ENCODE data around the gene PHKB. TPM values are rescaled to one million over a fixed set of nuclear protein-coding genes. Genes with fewer than 3 reads are reported as not detected.

Gene PHKB
- total and polyA plus RNA-seq, 2 donors (not counting 1 experiment from before 2014, with no cell fraction given) = 50.4 to 223 TPM

DNA sequence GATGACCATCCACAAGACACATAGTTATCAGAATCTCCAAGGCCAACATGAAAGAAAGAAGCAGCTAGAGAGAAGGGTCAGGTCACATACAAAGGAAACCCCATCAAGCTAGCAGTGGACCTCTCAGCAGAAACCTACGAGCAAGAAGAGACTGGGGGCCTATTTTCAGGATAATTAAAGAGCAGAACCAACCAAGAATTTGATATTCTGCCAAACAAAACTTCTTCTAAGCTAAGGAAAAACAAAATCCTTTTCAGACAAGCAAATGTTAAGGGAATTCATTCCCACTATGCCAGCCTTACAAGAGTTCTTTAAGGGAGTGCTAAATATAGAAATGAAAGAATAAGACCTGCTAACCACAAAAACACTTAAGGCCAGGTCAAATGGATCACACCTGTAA is 48.1 kb upstream of the PHKB start:
- DNase-seq (no peak), ATAC-seq (ENCODE audit: low read depth) (no peak)
- H3K27ac Mint-ChIP-seq = no peak overlapping the region
- Histone ChIP-seq H3K9me3 (ENCODE audit: control extremely low read depth in 1 of 3, control insufficient read depth in 2 of 3, insufficient read depth in 1 of 3, low read length in 2 of 3) (peaks cover 0 to 4% (median 0%) of the 10 kb centered on the region in 3 donors), H3K36me3 (replicated peaks in 1 of 2; ENCODE audit: control extremely low read depth in 1 of 2, control insufficient read depth in 1 of 2, extremely low read depth in 1 of 2, insufficient read depth in 2 of 2, low read length in 1 of 2) (peaks cover 0 to 12% of the 10 kb centered on the region in 2 experiments), H2AFZ (ENCODE audit: insufficient read depth, low read depth, low read length, poor library complexity, severe bottlenecking) (no peak overlapping the region), H3K9ac (ENCODE audit: low read length) (no peak overlapping the region), H3K27me3 (replicated peaks in 1 of 4; ENCODE audit: control extremely low read depth in 1 of 4, control insufficient read depth in 3 of 4, insufficient read depth in 4 of 4, low read length in 3 of 4) (no peaks in the 10 kb centered on the region), H3K4me1 (ENCODE audit: control insufficient read depth in 2 of 2, insufficient read depth in 2 of 2, low read length in 2 of 2) (no peaks in the 10 kb centered on the region), H3K4me2 (replicated peaks; ENCODE audit: low read depth, low read length, poor library complexity, severe bottlenecking) (no peak overlapping the region), H3K79me2 (ENCODE audit: control insufficient read depth, insufficient read depth, low read length) (no peaks in the 10 kb centered on the region), H4K20me1 (ENCODE audit: control insufficient read depth, insufficient read depth, low read length, poor library complexity, severe bottlenecking) (no peaks in the 10 kb centered on the region), H3K27ac (ENCODE audit: low read length in 2 of 2) (no peak overlapping the region), H3K4me3 (ENCODE audit: control extremely low read depth in 1 of 5, extremely low read depth in 1 of 5, insufficient read depth in 1 of 5, low read depth in 2 of 5, low read length in 4 of 5) (no peak overlapping the region)
- H3K9me3 Mint-ChIP-seq (ENCODE audit: insufficient read depth) = no peaks in the 10 kb centered on the region
- intact Hi-C loops (cut with micrococcal nuclease) = no loop called here
- 100% methylated on average over 1 of the region's 1 CpG for WGBS (ENCODE audit: insufficient coverage)
- H3K4me3 Mint-ChIP-seq = no peak overlapping the region
- H3K4me1 Mint-ChIP-seq = no peaks in the 10 kb centered on the region
- TF ChIP-seq CTCF (IDR thresholded peaks at IDR 0.05) = no peak
- TF ChIP-seq EZH2 (IDR thresholded peaks at IDR 0.05; ENCODE audit: borderline replicate concordance, insufficient read depth, low read depth, low read length, poor library complexity, severe bottlenecking) = no peak
- POLR2A ChIA-PET = no interaction called here
- no peaks in the 10 kb centered on the region for H3K27me3 Mint-ChIP-seq
- CTCF ChIA-PET = no interaction called here

DNA sequence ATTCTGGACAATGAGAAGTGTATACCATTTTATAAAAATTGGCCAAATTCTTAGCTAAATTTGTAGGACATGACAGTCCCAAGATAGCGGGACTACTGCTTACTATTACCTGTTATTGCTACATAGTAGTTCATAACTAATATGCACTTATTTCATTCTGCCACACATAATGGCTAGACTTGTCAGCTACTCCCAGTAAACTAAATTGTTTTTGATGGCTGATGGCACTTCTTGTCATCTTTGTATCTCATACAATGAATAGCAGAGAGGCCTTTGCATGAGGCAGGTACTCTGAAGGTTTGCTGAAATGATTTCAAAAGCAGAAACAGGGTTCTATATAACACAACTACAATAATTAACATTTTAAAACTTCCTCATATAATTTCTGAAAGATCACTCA is 44.3 kb upstream of the PHKB start:
- no peaks in the 10 kb centered on the region for H3K27me3 ChIP-seq (replicated peaks in 1 of 4; ENCODE audit: control extremely low read depth in 1 of 4, control insufficient read depth in 3 of 4, insufficient read depth in 4 of 4, low read length in 3 of 4)
- H3K27ac Mint-ChIP-seq = no peak overlapping the region
- intact Hi-C loops (cut with micrococcal nuclease) = no loop called here

More for the DNA sequence above, 44.3 kb upstream of the PHKB start:
- H3K9me3 ChIP-seq (ENCODE audit: control extremely low read depth in 1 of 3, control insufficient read depth in 2 of 3, insufficient read depth in 1 of 3, low read length in 2 of 3) = no peaks in the 10 kb centered on the region
- TF ChIP-seq CTCF (IDR thresholded peaks at IDR 0.05) = no peak
- no peak for TF ChIP-seq EZH2 (IDR thresholded peaks at IDR 0.05; ENCODE audit: borderline replicate concordance, insufficient read depth, low read depth, low read length, poor library complexity, severe bottlenecking)
- no peaks in the 10 kb centered on the region for H3K4me1 Mint-ChIP-seq
- H3K9ac ChIP-seq (ENCODE audit: low read length) = no peak overlapping the region
- DNase-seq (no peak), ATAC-seq (ENCODE audit: low read depth) (no peak)
- ChIA-PET CTCF (no interaction called here), POLR2A (no interaction called here)
- no CpG with 5 or more reads among the region's 1 CpG for WGBS (ENCODE audit: insufficient coverage)
- no peak overlapping the region for H3K4me2 ChIP-seq (replicated peaks; ENCODE audit: low read depth, low read length, poor library complexity, severe bottlenecking)
- no peak overlapping the region for H3K4me3 ChIP-seq (ENCODE audit: control extremely low read depth in 1 of 5, extremely low read depth in 1 of 5, insufficient read depth in 1 of 5, low read depth in 2 of 5, low read length in 4 of 5)
- H3K4me3 Mint-ChIP-seq = no peak overlapping the region
- no peak overlapping the region for H2AFZ ChIP-seq (ENCODE audit: insufficient read depth, low read depth, low read length, poor library complexity, severe bottlenecking)
- H3K36me3 ChIP-seq (replicated peaks in 1 of 2; ENCODE audit: control extremely low read depth in 1 of 2, control insufficient read depth in 1 of 2, extremely low read depth in 1 of 2, insufficient read depth in 2 of 2, low read length in 1 of 2) = peaks cover 0 to 4% of the 10 kb centered on the region in 2 experiments
- no peaks in the 10 kb centered on the region for H3K79me2 ChIP-seq (ENCODE audit: control insufficient read depth, insufficient read depth, low read length)
- H3K27me3 Mint-ChIP-seq = no peaks in the 10 kb centered on the region
- no peaks in the 10 kb centered on the region for H3K4me1 ChIP-seq (ENCODE audit: control insufficient read depth in 2 of 2, insufficient read depth in 2 of 2, low read length in 2 of 2)
- H3K27ac ChIP-seq (ENCODE audit: low read length in 2 of 2) = no peak overlapping the region
- H4K20me1 ChIP-seq (ENCODE audit: control insufficient read depth, insufficient read depth, low read length, poor library complexity, severe bottlenecking) = no peaks in the 10 kb centered on the region
- no peaks in the 10 kb centered on the region for H3K9me3 Mint-ChIP-seq (ENCODE audit: insufficient read depth)

Data from B cell (primary cell).